Smooth muscle cell of the brain vasculature (primary cell): ENCODE data around the gene ITPRIPL2.

Experiments
- DNase-seq: peaks from one replicate; pipeline ENCODE4 v3.0.0-alpha.2; 2012; ENCODE audit warnings: low read depth, low spot score

The ITPRIPL2 gene

GRCh38 chr16:19142939-19143598, 29.3 kb downstream of the ITPRIPL2 start:
- DNase-seq = no peak

- DNase-seq = no peak
Observed at GRCh38 chr16:19143599-19143956, 29.8 kb downstream of the ITPRIPL2 start.

- DNase-seq = no peak
Observed at GRCh38 chr16:19145010-19145409, 31.2 kb downstream of the ITPRIPL2 start.

- DNase-seq = no peak
Observed at GRCh38 chr16:19147126-19147525, 33.4 kb downstream of the ITPRIPL2 start.

GRCh38 chr16:19147627-19148026, 33.9 kb downstream of the ITPRIPL2 start:
- no peak for DNase-seq

- no peak for DNase-seq
Observed at GRCh38 chr16:19148189-19148588, 34.4 kb downstream of the ITPRIPL2 start.

- DNase-seq = no peak
Observed at GRCh38 chr16:19151310-19151709, 37.5 kb downstream of the ITPRIPL2 start.

- no peak for DNase-seq
Observed at GRCh38 chr16:19152042-19152441, 38.3 kb downstream of the ITPRIPL2 start.

- DNase-seq = no peak
Observed at GRCh38 chr16:19153876-19154275, 40.1 kb downstream of the ITPRIPL2 start.

GRCh38 chr16:19162085-19162484, 48.3 kb downstream of the ITPRIPL2 start:
- DNase-seq = no peak

- no peak for DNase-seq
Observed at GRCh38 chr16:19163215-19163614, 49.5 kb downstream of the ITPRIPL2 start.

GRCh38 chr16:19164285-19164684, 50.5 kb downstream of the ITPRIPL2 start:
- no peak for DNase-seq

- DNase-seq = no peak
Observed at GRCh38 chr16:19165101-19165500, 51.3 kb downstream of the ITPRIPL2 start.

- no peak for DNase-seq
Observed at GRCh38 chr16:19166500-19166899, 52.7 kb downstream of the ITPRIPL2 start.

GRCh38 chr16:19167710-19168370, 54.1 kb downstream of the ITPRIPL2 start, which contains the start of gene SYT17:
Gene SYT17, plus strand, starts transcription at chr16:19168240. Its CDS starts 407 bp downstream, at chr16:19168647.
- no peak for DNase-seq

GRCh38 chr16:19168371-19169081, 54.8 kb downstream of the ITPRIPL2 start:
- DNase-seq = no peak

- DNase-seq = no peak
Observed at GRCh38 chr16:19169082-19169639, 55.4 kb downstream of the ITPRIPL2 start.

- DNase-seq = no peak
Observed at GRCh38 chr16:19170043-19170655, 56.4 kb downstream of the ITPRIPL2 start.
